ENCODE results near the gene HMG20B.

- TF ChIP-seq CTCF (IDR thresholded peaks at IDR 0.05) = no peak
- no peak for TF ChIP-seq EZH2phosphoT487 (IDR thresholded peaks at IDR 0.05)
Measured at GRCh38 chr19:3524078-3524842, 48.5 kb upstream of the HMG20B start.
